IMR-90 (cell line): Measurements from ENCODE around the gene EVX1.

ENCODE experiments used
- CTCF ChIP-seq: conservative IDR thresholded peaks from 2 replicates; pipeline ENCODE4 v1.5.1; 2012; ENCODE audit warnings: mild to moderate bottlenecking, low read depth, low read length, improper control_type of control experiment
- ELK1 ChIP-seq: fragments of 150-350 bp; IDR thresholded peaks from 2 replicates; pipeline ENCODE4 v1.6.1; 2016; ENCODE audit warnings: low read depth, mild to moderate bottlenecking, low read length, moderate library complexity, borderline replicate concordance
- MAZ ChIP-seq: IDR thresholded peaks from 2 replicates; pipeline ENCODE4 v1.6.1; 2012; ENCODE audit warnings: low read depth, mild to moderate bottlenecking, low read length, improper control_type of control experiment, moderate library complexity, borderline replicate concordance
- MXI1 ChIP-seq: IDR thresholded peaks from 2 replicates; pipeline ENCODE4 v1.6.1; 2012; ENCODE audit warnings: low read depth, mild to moderate bottlenecking, low read length, moderate library complexity, borderline replicate concordance
- POLR2A ChIP-seq: IDR thresholded peaks from 2 replicates; pipeline ENCODE4 v1.6.1; 2012; ENCODE audit warnings: mild to moderate bottlenecking, low read depth, low read length
- RAD21 ChIP-seq: IDR thresholded peaks from 2 replicates; pipeline ENCODE4 v1.6.1; 2012; ENCODE audit warnings: low read length, improper control_type of control experiment
- RFX5 ChIP-seq: IDR thresholded peaks from 2 replicates; pipeline ENCODE4 v1.8.0; 2012; ENCODE audit warnings: low read depth, mild to moderate bottlenecking, low read length, moderate library complexity
- USF2 ChIP-seq: fragments of 150-350 bp; IDR thresholded peaks from 2 replicates; pipeline ENCODE4 v1.6.1; 2017; ENCODE audit warnings: mild to moderate bottlenecking, antibody characterized with exemption, low read length, low read depth

DNA sequence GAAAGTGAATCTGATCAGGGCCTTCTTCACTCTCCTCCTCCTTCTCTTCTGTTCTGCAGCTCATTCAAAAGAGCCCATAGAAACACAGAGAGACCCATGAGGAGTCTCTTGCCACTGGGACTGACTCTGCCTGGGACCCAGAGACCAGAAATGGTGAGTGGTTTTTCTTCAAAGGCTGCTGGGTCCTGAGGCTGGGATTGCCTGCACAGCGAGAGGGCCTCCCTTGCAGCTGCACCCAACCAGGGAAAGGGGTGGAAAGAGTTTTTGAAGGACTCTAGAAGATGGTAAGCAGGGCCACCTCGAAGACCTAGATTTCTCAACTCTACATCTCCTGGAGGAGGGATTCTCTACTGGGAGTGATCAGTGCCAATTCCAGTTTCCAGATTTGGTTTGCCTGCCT is 27.2 kb upstream of the EVX1 start:
- TF ChIP-seq CTCF (no peak), POLR2A (no peak), USF2 (no peak), RFX5 (no peak), RAD21 (no peak), ELK1 (no peak), MAZ (no peak), MXI1 (no peak)
